WTC11 (cell line): Measurements from ENCODE around the gene KLRD1.

ENCODE experiments used
- CREB1 ChIP-seq: sonication (generic); formaldehyde crosslinking; IDR thresholded peaks from 2 replicates; pipeline ENCODE4 v1.8.0; 2023; ENCODE audit warnings: mild to moderate bottlenecking, missing genetic modification reagents
- NR2C2 ChIP-seq: sonication (generic); formaldehyde crosslinking; IDR thresholded peaks from 2 replicates; pipeline ENCODE4 v1.8.0; 2022; ENCODE audit warnings: mild to moderate bottlenecking, missing genetic modification reagents
- TCF7 ChIP-seq: sonication (generic); formaldehyde crosslinking; IDR thresholded peaks from 2 replicates; pipeline ENCODE4 v1.8.0; 2022; ENCODE audit warnings: mild to moderate bottlenecking, low read depth, missing genetic modification reagents, moderate library complexity
- TF ChIP-seq, protein P1 (sequence below): sonication (generic); formaldehyde crosslinking; IDR thresholded peaks from 2 replicates; pipeline ENCODE4 v1.8.1; 2022; ENCODE audit warnings: low read depth, mild to moderate bottlenecking, moderate library complexity, missing genetic modification reagents, borderline replicate concordance
- TF ChIP-seq, protein P2 (sequence below): fragments of 200-600 bp; IDR thresholded peaks from 2 replicates; pipeline ENCODE4 v1.8.0; 2022; ENCODE audit warnings: antibody characterized with exemption

DNA sequence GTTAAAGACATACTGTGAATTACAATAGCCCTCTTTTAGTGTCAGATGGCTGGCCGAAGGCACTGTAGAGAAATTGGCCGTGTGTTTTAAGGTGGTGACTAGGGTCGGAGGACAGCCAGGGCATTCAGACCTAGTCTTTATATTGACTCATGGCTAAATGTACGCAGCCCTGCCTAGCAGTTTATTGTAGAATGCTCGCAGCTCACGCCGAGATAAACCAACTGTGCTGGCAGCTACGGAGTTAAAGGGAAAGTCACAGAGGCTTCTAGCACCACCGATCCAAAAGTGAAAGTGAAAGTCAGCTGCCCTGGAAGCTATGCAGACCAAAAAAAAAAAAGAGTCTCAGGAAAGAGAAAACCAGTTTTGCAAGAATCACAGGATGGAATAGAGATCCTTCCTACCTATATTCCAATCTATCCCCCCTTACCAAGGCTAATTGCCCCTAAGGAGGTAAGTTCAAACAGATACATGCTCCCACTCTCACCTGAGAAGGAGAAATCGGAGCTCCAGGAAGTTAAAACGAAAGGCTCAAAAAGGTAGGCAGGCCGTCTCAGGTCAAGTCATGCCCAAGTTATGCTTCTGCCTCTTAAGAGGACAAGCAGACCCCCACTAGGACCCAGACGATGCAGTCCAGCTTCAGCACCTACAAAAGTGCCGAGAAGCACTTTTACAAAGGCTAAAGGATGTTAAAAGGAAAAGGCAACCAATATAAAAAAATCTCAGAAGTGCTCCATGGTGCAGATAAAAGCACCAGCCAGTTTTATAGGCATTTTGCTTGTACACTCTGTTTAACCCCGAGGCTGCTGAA lies 57.3 kb downstream of the KLRD1 start:
- no peak for TF ChIP-seq TCF7 (CRISPR knock-in tag)
- TF ChIP-seq, protein P1, sequence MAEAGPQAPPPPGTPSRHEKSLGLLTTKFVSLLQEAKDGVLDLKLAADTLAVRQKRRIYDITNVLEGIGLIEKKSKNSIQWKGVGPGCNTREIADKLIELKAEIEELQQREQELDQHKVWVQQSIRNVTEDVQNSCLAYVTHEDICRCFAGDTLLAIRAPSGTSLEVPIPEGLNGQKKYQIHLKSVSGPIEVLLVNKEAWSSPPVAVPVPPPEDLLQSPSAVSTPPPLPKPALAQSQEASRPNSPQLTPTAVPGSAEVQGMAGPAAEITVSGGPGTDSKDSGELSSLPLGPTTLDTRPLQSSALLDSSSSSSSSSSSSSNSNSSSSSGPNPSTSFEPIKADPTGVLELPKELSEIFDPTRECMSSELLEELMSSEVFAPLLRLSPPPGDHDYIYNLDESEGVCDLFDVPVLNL (CRISPR knock-in tag), result no peak
- TF ChIP-seq, protein P2, sequence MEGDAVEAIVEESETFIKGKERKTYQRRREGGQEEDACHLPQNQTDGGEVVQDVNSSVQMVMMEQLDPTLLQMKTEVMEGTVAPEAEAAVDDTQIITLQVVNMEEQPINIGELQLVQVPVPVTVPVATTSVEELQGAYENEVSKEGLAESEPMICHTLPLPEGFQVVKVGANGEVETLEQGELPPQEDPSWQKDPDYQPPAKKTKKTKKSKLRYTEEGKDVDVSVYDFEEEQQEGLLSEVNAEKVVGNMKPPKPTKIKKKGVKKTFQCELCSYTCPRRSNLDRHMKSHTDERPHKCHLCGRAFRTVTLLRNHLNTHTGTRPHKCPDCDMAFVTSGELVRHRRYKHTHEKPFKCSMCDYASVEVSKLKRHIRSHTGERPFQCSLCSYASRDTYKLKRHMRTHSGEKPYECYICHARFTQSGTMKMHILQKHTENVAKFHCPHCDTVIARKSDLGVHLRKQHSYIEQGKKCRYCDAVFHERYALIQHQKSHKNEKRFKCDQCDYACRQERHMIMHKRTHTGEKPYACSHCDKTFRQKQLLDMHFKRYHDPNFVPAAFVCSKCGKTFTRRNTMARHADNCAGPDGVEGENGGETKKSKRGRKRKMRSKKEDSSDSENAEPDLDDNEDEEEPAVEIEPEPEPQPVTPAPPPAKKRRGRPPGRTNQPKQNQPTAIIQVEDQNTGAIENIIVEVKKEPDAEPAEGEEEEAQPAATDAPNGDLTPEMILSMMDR, result no peak
- TF ChIP-seq NR2C2 (CRISPR knock-in tag), result no peak
- TF ChIP-seq CREB1 (CRISPR knock-in tag), result no peak
